NCI-H2081 treated with DMSO at 0.1 percent for 48 hours (cell line): ENCODE data around the gene ANKRD33.

Experiments
- DNase-seq: peaks from one replicate; lab custom pipeline; 2025; lab: John Stamatoyannopoulos, UW

ANKRD33 gene

GRCh38 chr12:51860986-51861385, 26.9 kb upstream of the ANKRD33 start:
- no peak for DNase-seq

GRCh38 chr12:51862947-51863346, 25.0 kb upstream of the ANKRD33 start:
- DNase-seq = no peak

DNA sequence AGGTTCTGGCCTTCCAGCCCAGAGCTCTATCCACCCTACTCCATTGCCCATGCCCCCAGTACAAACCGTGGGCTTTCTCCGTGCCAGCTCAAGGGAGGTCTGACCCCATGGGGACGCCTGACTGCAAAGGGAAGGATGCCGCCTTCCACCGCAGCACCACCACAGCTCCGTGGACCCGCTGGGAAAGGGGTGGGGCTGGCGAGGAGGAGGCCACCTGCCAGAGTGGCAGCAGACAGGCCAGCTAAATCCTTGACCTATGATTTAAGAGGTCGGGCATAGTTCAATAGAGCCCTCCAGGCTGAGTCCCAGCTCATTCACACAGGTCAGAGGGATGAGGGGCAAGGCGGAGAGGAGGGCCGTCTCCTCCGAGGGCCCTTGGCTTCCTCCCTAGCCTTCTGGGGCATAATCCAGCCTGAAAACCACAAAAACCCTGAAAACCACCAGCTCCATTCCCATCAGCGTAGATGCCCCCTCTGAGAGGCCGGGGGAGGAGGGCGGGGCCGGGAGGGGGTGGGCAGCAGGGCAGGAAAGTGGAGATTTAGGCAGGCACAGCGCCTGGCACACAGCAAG, 24.5 kb upstream of the ANKRD33 start:
- no peak for DNase-seq

GRCh38 chr12:51863933-51864832, 23.7 kb upstream of the ANKRD33 start:
- no peak for DNase-seq

GRCh38 chr12:51864833-51865670, 22.9 kb upstream of the ANKRD33 start:
- DNase-seq = no peak

- no peak for DNase-seq
Observed at GRCh38 chr12:51865757-51866270, 22.1 kb upstream of the ANKRD33 start.

- no peak for DNase-seq
Observed at GRCh38 chr12:51866324-51866723, 21.6 kb upstream of the ANKRD33 start.

- no peak for DNase-seq
Observed at GRCh38 chr12:51866762-51867161, 21.1 kb upstream of the ANKRD33 start.

GRCh38 chr12:51867371-51867770, 20.5 kb upstream of the ANKRD33 start:
- DNase-seq = no peak

- no peak for DNase-seq
Observed at GRCh38 chr12:51867796-51868428, 20.0 kb upstream of the ANKRD33 start.

DNA sequence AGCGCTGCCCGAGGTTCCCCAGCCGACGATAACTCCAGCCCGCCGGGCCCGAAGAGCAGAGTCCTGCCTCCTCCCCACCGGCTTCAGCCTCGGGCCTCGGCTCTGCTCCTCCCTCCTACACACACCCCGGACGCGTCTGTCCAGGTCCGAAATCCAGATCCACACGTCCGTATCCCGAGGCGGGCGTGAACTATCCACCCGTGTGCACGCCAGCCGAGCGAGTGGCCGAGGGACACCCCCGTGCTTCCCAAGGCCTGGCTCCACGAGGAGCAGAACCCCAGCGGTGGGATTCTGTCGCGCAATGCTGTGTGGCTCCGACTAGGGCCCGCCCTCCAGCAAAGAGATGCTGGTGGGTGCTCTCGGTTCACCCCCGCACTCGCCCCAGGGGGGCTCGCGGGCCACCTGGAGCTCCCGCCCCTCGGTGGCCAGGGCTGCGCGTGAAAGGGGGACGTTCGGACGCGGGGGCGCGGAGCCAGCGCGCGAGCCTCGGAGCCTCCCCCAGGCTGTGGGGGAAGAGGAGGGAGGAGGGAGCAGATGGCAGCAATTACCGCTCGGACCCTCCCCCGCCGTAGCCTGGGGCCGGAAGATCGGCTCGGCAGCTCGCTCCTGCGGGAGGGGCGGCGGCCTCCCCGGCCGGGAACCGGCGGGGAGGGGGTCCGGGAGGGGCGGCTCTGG, 18.9 kb upstream of the ANKRD33 start:
- no peak for DNase-seq

GRCh38 chr12:51869496-51869865, 18.4 kb upstream of the ANKRD33 start:
- no peak for DNase-seq

DNA sequence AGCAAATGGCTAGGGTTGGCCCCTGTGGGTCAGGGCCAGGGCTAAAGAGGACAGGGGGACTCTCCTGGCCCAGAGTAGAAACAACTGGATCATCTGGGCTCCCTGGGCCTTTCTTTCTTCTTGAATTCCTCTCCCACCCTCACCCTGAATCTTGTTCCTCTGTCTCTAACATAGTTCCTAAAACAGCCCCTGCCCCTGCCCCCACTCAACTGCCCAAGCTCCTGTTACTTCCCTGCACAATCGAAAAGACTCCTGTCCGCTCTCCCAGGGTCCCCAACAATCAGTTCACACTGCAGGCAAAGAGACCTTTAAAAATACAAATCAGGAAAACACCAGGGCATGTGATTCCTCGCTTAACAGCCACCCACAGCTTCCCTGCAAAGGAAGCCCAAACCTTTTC, 18.0 kb upstream of the ANKRD33 start:
- no peak for DNase-seq

DNA sequence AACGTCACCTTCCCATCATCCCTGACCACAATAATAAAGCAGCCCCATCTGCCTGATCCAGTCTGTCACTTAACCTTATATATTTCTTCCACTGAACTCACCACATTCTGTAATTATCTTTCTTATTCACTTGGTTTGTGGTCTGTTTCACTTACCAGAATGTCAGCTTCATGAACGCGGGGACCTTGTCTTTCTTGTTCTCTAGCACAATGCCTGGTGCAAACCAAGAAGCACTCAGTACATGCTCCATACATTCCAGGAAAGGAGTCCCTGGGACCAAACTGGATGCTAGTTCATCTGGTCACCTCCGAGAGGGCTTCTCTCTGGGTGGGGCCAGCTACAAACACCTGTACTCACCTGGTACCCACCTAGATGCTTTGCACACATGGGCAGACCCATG, 17.4 kb upstream of the ANKRD33 start:
- DNase-seq = no peak

GRCh38 chr12:51871126-51871525, 16.8 kb upstream of the ANKRD33 start:
- no peak for DNase-seq

DNA sequence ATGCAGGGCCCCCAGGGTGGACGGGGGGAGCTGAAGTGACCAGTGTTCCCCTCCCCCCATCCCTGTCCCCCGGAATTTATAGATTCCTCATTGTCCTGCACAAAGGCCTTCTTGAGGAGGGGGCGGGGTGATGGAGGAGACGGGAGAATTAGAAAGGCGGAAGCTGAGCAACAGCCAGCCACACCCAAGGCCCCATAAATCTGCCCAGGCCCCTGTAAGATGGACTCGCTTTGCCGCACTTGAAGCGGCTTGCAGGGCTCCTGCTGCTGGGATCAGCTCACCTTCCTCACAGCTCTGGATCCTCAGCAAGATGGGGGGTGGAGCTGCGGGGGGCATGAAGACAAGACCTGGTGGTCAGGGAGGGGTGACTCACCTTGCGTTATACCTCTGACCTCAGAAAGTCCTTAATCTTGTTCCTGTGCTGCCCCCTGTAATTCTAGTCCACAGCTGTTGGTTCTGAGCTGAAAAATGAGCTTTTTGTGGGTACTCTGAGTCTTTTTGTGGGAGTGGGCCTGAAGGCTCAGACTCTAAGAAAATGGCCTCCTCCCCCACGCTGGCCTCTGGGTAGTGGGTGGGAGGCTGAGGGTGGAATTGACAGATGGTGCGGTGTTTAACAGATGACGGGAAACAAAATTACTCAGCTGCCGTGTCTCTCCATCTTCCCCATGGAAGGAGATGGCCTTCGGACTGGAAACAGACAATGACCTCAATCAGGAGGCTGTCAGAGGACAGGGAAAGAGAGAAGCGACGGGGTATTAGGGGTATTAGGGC, 15.8 kb upstream of the ANKRD33 start:
- DNase-seq = no peak

DNA sequence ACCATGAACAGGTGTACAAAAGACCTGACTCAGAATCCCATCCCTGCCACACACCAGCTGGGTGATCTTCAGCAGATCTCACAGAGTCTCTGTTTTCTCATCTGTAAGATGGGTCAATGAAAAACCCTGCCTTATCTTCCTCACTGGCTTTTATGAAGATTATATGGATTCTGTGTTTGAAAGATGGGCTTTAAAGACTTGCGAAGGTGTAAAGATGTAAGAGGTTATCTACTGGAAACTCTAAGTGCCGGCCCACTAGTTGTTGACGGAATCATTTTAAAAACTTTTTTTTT, 15.3 kb upstream of the ANKRD33 start:
- DNase-seq = no peak

GRCh38 chr12:51873251-51873994, 14.5 kb upstream of the ANKRD33 start:
- DNase-seq = no peak

DNA sequence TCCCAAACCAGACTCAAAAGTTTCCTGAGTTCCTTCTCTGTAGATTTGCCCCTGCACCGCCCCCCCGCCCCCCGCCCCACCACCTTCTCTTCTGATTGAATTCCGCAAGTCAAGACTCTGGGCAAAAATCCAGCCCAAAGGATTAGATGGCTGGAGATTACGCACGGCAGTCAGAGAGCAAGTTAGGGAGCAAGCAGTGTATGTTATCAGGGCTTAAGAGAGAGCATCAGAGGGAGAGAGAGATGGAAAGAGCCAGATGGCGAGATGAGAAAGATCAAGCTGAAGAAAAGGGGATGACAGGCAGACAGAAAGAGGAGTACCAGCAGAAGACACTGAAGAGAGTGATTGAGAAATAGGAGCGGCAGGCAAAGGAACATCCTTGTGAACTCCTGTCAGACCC, 13.9 kb upstream of the ANKRD33 start:
- no peak for DNase-seq

DNA sequence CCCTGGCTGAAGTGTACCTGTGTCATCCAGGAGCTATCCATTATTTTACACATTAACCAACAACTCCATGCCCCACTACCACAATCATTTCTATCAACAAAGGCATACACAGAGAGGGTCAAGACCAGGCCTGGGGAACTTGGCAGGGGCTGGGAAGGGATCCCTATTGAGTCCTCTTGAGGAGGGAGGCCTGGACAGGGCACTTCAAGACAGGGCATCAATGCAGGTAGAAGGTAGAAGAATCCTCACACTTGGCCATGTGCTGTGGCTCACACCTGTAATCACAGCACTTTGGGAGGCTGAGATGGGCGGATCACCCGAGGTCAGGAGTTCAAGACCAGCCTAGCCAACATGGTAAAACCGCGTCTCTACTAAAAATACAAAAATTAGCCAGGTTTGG, 13.4 kb upstream of the ANKRD33 start:
- no peak for DNase-seq
